ENCODE data around the gene CAMKK1.
"Not testable (repeated sequence)": the region's sequence is repeated elsewhere in the genome, so short reads cannot be mapped to it uniquely, and the experiment has no call there.

Gene CAMKK1

GRCh38 chr17:3873862-3874261 lies 19.0 kb downstream of the CAMKK1 start:
- DNase-seq: no peak

- DNase-seq: no peak
These were observed 22.0 kb downstream of the CAMKK1 start for GRCh38 chr17:3870871-3871306.

- DNase-seq: no peak
These were observed 25.2 kb downstream of the CAMKK1 start for GRCh38 chr17:3867606-3868005.

- DNase-seq: no peak
These were observed 25.7 kb downstream of the CAMKK1 start for GRCh38 chr17:3867106-3867505.

- no peak for DNase-seq
These were observed 26.6 kb downstream of the CAMKK1 start for GRCh38 chr17:3866276-3866675.

GRCh38 chr17:3865176-3865575 lies 27.7 kb downstream of the CAMKK1 start:
- DNase-seq: peak; percentile 18

- no peak for DNase-seq
These were observed 28.3 kb downstream of the CAMKK1 start for GRCh38 chr17:3864534-3864933.

- no peak for DNase-seq
These were observed 30.8 kb downstream of the CAMKK1 start for GRCh38 chr17:3861761-3862681.

GRCh38 chr17:3860939-3861700 lies 31.7 kb downstream of the CAMKK1 start:
- DNase-seq: no peak

- no peak for DNase-seq
These were observed 32.9 kb downstream of the CAMKK1 start for GRCh38 chr17:3859940-3860339.

GRCh38 chr17:3857261-3858105 lies 35.4 kb downstream of the CAMKK1 start:
- DNase-seq: no peak

- DNase-seq: not testable (repeated sequence)
These were observed 38.6 kb downstream of the CAMKK1 start for GRCh38 chr17:3854204-3854603.

GRCh38 chr17:3852561-3852960 lies 40.3 kb downstream of the CAMKK1 start:
- no peak for DNase-seq

GRCh38 chr17:3851461-3852100 lies 41.3 kb downstream of the CAMKK1 start:
- DNase-seq: no peak

- DNase-seq: no peak
These were observed 44.5 kb downstream of the CAMKK1 start for GRCh38 chr17:3848229-3848835.

- DNase-seq: no peak
These were observed 45.6 kb downstream of the CAMKK1 start for GRCh38 chr17:3847165-3847670.

GRCh38 chr17:3846437-3847164 lies 46.3 kb downstream of the CAMKK1 start:
- DNase-seq: no peak

GRCh38 chr17:3845621-3846436 lies 47.0 kb downstream of the CAMKK1 start, which contains the start of gene NCBP3:
NCBP3 (minus strand) TSS chr17:3846246; CDS start chr17:3846223, 23 bp downstream.
- peak; percentile 72 for DNase-seq

- DNase-seq: no peak
These were observed 47.6 kb downstream of the CAMKK1 start for GRCh38 chr17:3845291-3845620.

- not testable (repeated sequence) for DNase-seq
These were observed 48.3 kb downstream of the CAMKK1 start for GRCh38 chr17:3844556-3844955.

All from NCI-H2029 (cell line).